CD4-positive, CD25-positive, alpha-beta regulatory T cell (primary cell): ENCODE measurements around the gene RBM19. TPM values are rescaled to one million over a fixed set of nuclear protein-coding genes. Genes with fewer than 3 reads are reported as not detected.
A peak's percentile ranks its signal among the peaks of the same experiment; 100 is the strongest.

Experiments
- ATAC-seq, 2 donors: fragments of 150-1000 bp; cut with Tn5 transposase; one replicate each; pipeline ENCODE4 v1.10.0; 2021; ENCODE audit warnings: low read depth in 2 of 2, moderate number of reproducible peaks in 2 of 2, moderate library complexity in 1 of 2
- DNase-seq, 3 donors: peaks; one replicate each; pipeline versions ENCODE4 v3.0.0 to v3.0.0-alpha.2; 2012 to 2022; ENCODE audit warnings: mixed read lengths in 1 of 3
- H3K27ac ChIP-seq: one replicate; pipeline ENCODE4 v1.7.0; 2013; ENCODE audit warnings: mild to moderate bottlenecking, low read length; ENCODE audit not compliant: insufficient read depth, poor library complexity, severe bottlenecking
- H3K27me3 ChIP-seq: one replicate; pipeline ENCODE4 v1.7.0; 2013; ENCODE audit warnings: low read length; ENCODE audit not compliant: control insufficient read depth, insufficient read depth
- H3K36me3 ChIP-seq: one replicate; pipeline ENCODE4 v1.7.0; 2013; ENCODE audit warnings: mild to moderate bottlenecking, low read length, moderate library complexity; ENCODE audit not compliant: control insufficient read depth, insufficient read depth
- H3K4me1 ChIP-seq: 2 replicates; pipeline ENCODE4 v1.7.0; 2013; ENCODE audit warnings: mild to moderate bottlenecking, low read length; ENCODE audit not compliant: insufficient read depth, control insufficient read depth, poor library complexity, severe bottlenecking
- H3K4me3 ChIP-seq: one replicate; pipeline ENCODE4 v1.7.0; 2013; ENCODE audit warnings: low read depth, mild to moderate bottlenecking, low read length, moderate library complexity
- H3K9me3 ChIP-seq, 2 experiments: 1 replicate in 1 of 2; 2 replicates in 1 of 2; pipeline ENCODE4 v1.7.0; 2013; ENCODE audit warnings: low read length in 2 of 2, mild to moderate bottlenecking in 1 of 2, moderate library complexity in 1 of 2; ENCODE audit not compliant: control insufficient read depth in 2 of 2
- H3K27ac Mint-ChIP-seq, 3 donors: one replicate each; pipeline ENCODE4 v1.8.0; 2020 to 2022; ENCODE audit warnings: mild to moderate bottlenecking in 3 of 3, mixed read lengths in 3 of 3, moderate library complexity in 2 of 3
- H3K27me3 Mint-ChIP-seq: one replicate; pipeline ENCODE4 v1.8.0; 2022; ENCODE audit warnings: mild to moderate bottlenecking, mixed read lengths
- H3K36me3 Mint-ChIP-seq: one replicate; pipeline ENCODE4 v1.8.0; 2020; ENCODE audit warnings: mixed read lengths
- H3K4me1 Mint-ChIP-seq, 4 donors: one replicate each; pipeline ENCODE4 v1.8.0; 2020 to 2022; ENCODE audit warnings: mixed read lengths in 4 of 4, mild to moderate bottlenecking in 1 of 4
- H3K4me3 Mint-ChIP-seq, 4 donors: one replicate each; pipeline ENCODE4 v1.8.0; 2020 to 2022; ENCODE audit warnings: mild to moderate bottlenecking in 4 of 4, mixed read lengths in 4 of 4, moderate library complexity in 3 of 4
- H3K9me3 Mint-ChIP-seq, 7 donors: one replicate each; pipeline ENCODE4 v1.8.0; 2020 to 2022; ENCODE audit warnings: mixed read lengths in 7 of 7, mild to moderate bottlenecking in 3 of 7, moderate library complexity in 2 of 7
- polyA plus RNA-seq, 4 donors: library from polyadenylated mRNA; unstranded; fragments of 300-500 nt; fragmentation: Illumina TruSeq; gene quantifications; one replicate each; pipeline ENCODE4 v1.2.3, GENCODE V29; 2021
- total RNA-seq: library from RNA; stranded (reverse); gene quantifications from one replicate; pipeline ENCODE4 v1.2.3, GENCODE V29; 2022

The RBM19 gene
- total and polyA plus RNA-seq, 5 donors from 2014 or later = 6.3 to 66.2 (median 6.9) TPM

GRCh38 chr12:113931517-113931916 lies 34.6 kb downstream of the RBM19 start:
- H3K9me3 ChIP-seq = no peaks in the 10 kb centered on the region
- H3K4me1 ChIP-seq = no peaks in the 10 kb centered on the region
- Mint-ChIP-seq H3K4me1 (peaks cover 0 to 18% (median 9%) of the 10 kb centered on the region in 4 donors), H3K36me3 (peaks cover 60% of the 10 kb centered on the region), H3K9me3 (no peaks in the 10 kb centered on the region), H3K27ac (no peak overlapping the region), H3K4me3 (no peak overlapping the region), H3K27me3 (no peaks in the 10 kb centered on the region)
- no peak overlapping the region for H3K27ac ChIP-seq
- no peak for DNase-seq
- ATAC-seq = no peak
- peaks cover 61% of the 10 kb centered on the region for H3K36me3 ChIP-seq
- H3K27me3 ChIP-seq = no peaks in the 10 kb centered on the region
- H3K4me3 ChIP-seq = no peak overlapping the region

GRCh38 chr12:113930249-113930648 lies 35.9 kb downstream of the RBM19 start:
- H3K4me3 Mint-ChIP-seq = no peak overlapping the region
- Histone ChIP-seq H3K36me3 (peaks cover 67% of the 10 kb centered on the region), H3K4me3 (no peak overlapping the region), H3K27me3 (no peaks in the 10 kb centered on the region), H3K4me1 (no peaks in the 10 kb centered on the region), H3K9me3 (no peaks in the 10 kb centered on the region), H3K27ac (no peak overlapping the region)
- peak overlapping the region in 2 of 3 donors; percentile 26 to 50 for H3K27ac Mint-ChIP-seq
- ATAC-seq (no peak), DNase-seq (no peak)
- no peaks in the 10 kb centered on the region for H3K27me3 Mint-ChIP-seq
- H3K4me1 Mint-ChIP-seq = peaks cover 0 to 19% (median 9%) of the 10 kb centered on the region in 4 donors
- H3K36me3 Mint-ChIP-seq = peaks cover 68% of the 10 kb centered on the region
- no peaks in the 10 kb centered on the region for H3K9me3 Mint-ChIP-seq

GRCh38 chr12:113929312-113929989 lies 36.7 kb downstream of the RBM19 start:
- peak overlapping the region in 2 of 3 donors; percentile 7 to 65 for H3K27ac Mint-ChIP-seq
- peaks cover 68% of the 10 kb centered on the region for H3K36me3 Mint-ChIP-seq
- peaks cover 0 to 19% (median 9%) of the 10 kb centered on the region in 4 donors for H3K4me1 Mint-ChIP-seq
- Histone ChIP-seq H3K27me3 (no peaks in the 10 kb centered on the region), H3K4me1 (no peaks in the 10 kb centered on the region), H3K4me3 (no peak overlapping the region), H3K36me3 (peaks cover 65% of the 10 kb centered on the region), H3K9me3 (no peaks in the 10 kb centered on the region), H3K27ac (no peak overlapping the region)
- DNase-seq (no peak), ATAC-seq (no peak)
- H3K9me3 Mint-ChIP-seq = no peaks in the 10 kb centered on the region
- no peak overlapping the region for H3K4me3 Mint-ChIP-seq
- no peaks in the 10 kb centered on the region for H3K27me3 Mint-ChIP-seq

- DNase-seq = peak in 1 of 3 donors; percentile 23
- H3K9me3 ChIP-seq = no peaks in the 10 kb centered on the region
- H3K36me3 Mint-ChIP-seq = peaks cover 65% of the 10 kb centered on the region
- H3K27ac ChIP-seq = no peak overlapping the region
- peaks cover 0 to 19% (median 9%) of the 10 kb centered on the region in 4 donors for H3K4me1 Mint-ChIP-seq
- H3K36me3 ChIP-seq = peaks cover 71% of the 10 kb centered on the region
- peak overlapping the region in 1 of 3 donors; percentile 68 for H3K27ac Mint-ChIP-seq
- H3K27me3 ChIP-seq = no peaks in the 10 kb centered on the region
- no peak overlapping the region for H3K4me3 ChIP-seq
- no peaks in the 10 kb centered on the region for H3K9me3 Mint-ChIP-seq
- no peaks in the 10 kb centered on the region for H3K4me1 ChIP-seq
- no peak for ATAC-seq
- no peaks in the 10 kb centered on the region for H3K27me3 Mint-ChIP-seq
- no peak overlapping the region for H3K4me3 Mint-ChIP-seq
Observed at GRCh38 chr12:113926788-113927187, 39.3 kb downstream of the RBM19 start.

GRCh38 chr12:113924341-113924740 lies 41.8 kb downstream of the RBM19 start:
- Mint-ChIP-seq H3K4me3 (no peak overlapping the region), H3K4me1 (peaks cover 0 to 14% (median 3%) of the 10 kb centered on the region in 4 donors), H3K9me3 (no peaks in the 10 kb centered on the region), H3K36me3 (peaks cover 66% of the 10 kb centered on the region), H3K27ac (no peak overlapping the region), H3K27me3 (no peaks in the 10 kb centered on the region)
- Histone ChIP-seq H3K9me3 (no peaks in the 10 kb centered on the region), H3K27me3 (no peaks in the 10 kb centered on the region), H3K36me3 (peaks cover 72% of the 10 kb centered on the region), H3K4me1 (no peaks in the 10 kb centered on the region), H3K27ac (no peak overlapping the region), H3K4me3 (no peak overlapping the region)
- ATAC-seq = no peak
- DNase-seq = no peak

- no peak overlapping the region for H3K27ac Mint-ChIP-seq
Observed at GRCh38 chr12:113923251-113923650, 42.9 kb downstream of the RBM19 start.

GRCh38 chr12:113921430-113921829 lies 44.7 kb downstream of the RBM19 start:
- Histone ChIP-seq H3K27ac (no peak overlapping the region), H3K27me3 (no peaks in the 10 kb centered on the region), H3K4me3 (no peak overlapping the region), H3K4me1 (no peaks in the 10 kb centered on the region), H3K9me3 (no peaks in the 10 kb centered on the region), H3K36me3 (peaks cover 79% of the 10 kb centered on the region)
- no peak overlapping the region for H3K27ac Mint-ChIP-seq
- no peak for ATAC-seq
- peaks cover 0 to under 1% (median 0%) of the 10 kb centered on the region in 4 donors for H3K4me1 Mint-ChIP-seq
- no peaks in the 10 kb centered on the region for H3K27me3 Mint-ChIP-seq
- H3K9me3 Mint-ChIP-seq = no peaks in the 10 kb centered on the region
- peaks cover 68% of the 10 kb centered on the region for H3K36me3 Mint-ChIP-seq
- no peak overlapping the region for H3K4me3 Mint-ChIP-seq
- DNase-seq = no peak

More at GRCh38 chr12:113923251-113923650, 42.9 kb downstream of the RBM19 start:
- Histone ChIP-seq H3K4me3 (no peak overlapping the region), H3K27ac (no peak overlapping the region), H3K27me3 (no peaks in the 10 kb centered on the region), H3K9me3 (no peaks in the 10 kb centered on the region), H3K36me3 (peaks cover 71% of the 10 kb centered on the region), H3K4me1 (no peaks in the 10 kb centered on the region)
- Mint-ChIP-seq H3K36me3 (peaks cover 68% of the 10 kb centered on the region), H3K4me1 (peaks cover 0 to 7% (median 0%) of the 10 kb centered on the region in 4 donors), H3K9me3 (no peaks in the 10 kb centered on the region), H3K27me3 (no peaks in the 10 kb centered on the region), H3K4me3 (no peak overlapping the region)
- DNase-seq (no peak), ATAC-seq (no peak)

- no peaks in the 10 kb centered on the region for H3K4me1 Mint-ChIP-seq
- no peaks in the 10 kb centered on the region for H3K9me3 Mint-ChIP-seq
- H3K27me3 Mint-ChIP-seq = no peaks in the 10 kb centered on the region
- H3K36me3 ChIP-seq = peaks cover 76% of the 10 kb centered on the region
- H3K27ac Mint-ChIP-seq = peak overlapping the region in 1 of 3 donors; percentile 46
- H3K27me3 ChIP-seq = no peaks in the 10 kb centered on the region
- no peak overlapping the region for H3K4me3 ChIP-seq
- H3K27ac ChIP-seq = no peak overlapping the region
- H3K4me3 Mint-ChIP-seq = no peak overlapping the region
- no peaks in the 10 kb centered on the region for H3K4me1 ChIP-seq
- ATAC-seq (no peak), DNase-seq (no peak)
- peaks cover 60% of the 10 kb centered on the region for H3K36me3 Mint-ChIP-seq
- no peaks in the 10 kb centered on the region for H3K9me3 ChIP-seq
Observed at GRCh38 chr12:113919791-113920190, 46.3 kb downstream of the RBM19 start.
